HepG2 (cell line): ENCODE data around the gene MST1R. TPM values are rescaled to one million over a fixed set of nuclear protein-coding genes. Genes with fewer than 3 reads are reported as not detected.

Experiments
- KDM2A ChIP-seq: sonication (generic); formaldehyde crosslinking; IDR thresholded peaks from 2 replicates; pipeline ENCODE4 v1.4.0; 2020; ENCODE audit warnings: low read depth, missing genetic modification reagents, borderline replicate concordance
- MED8 ChIP-seq: sonication (generic); formaldehyde crosslinking; IDR thresholded peaks from 2 replicates; pipeline ENCODE4 v1.8.1; 2023; ENCODE audit warnings: mild to moderate bottlenecking, missing genetic modification reagents; ENCODE audit not compliant: insufficient replicate concordance
- MTA1 ChIP-seq: sonication (generic); formaldehyde crosslinking; IDR thresholded peaks from 2 replicates; pipeline ENCODE4 v1.4.0; 2020; ENCODE audit warnings: missing genetic modification reagents, mild to moderate bottlenecking, borderline replicate concordance
- RAD21 ChIP-seq: fragments of 450-650 bp; formaldehyde crosslinking; IDR thresholded peaks from 2 replicates; pipeline ENCODE4 v1.5.0; 2020; ENCODE audit warnings: mild to moderate bottlenecking
- RARA ChIP-seq: IDR thresholded peaks from 2 replicates; pipeline ENCODE4 v1.6.1; 2016; ENCODE audit warnings: missing genetic modification reagents, missing compliant biosample characterization
- ZNF891 ChIP-seq: sonication (generic); formaldehyde crosslinking; IDR thresholded peaks from 2 replicates; pipeline ENCODE4 v1.5.0; 2020; ENCODE audit warnings: mild to moderate bottlenecking, missing genetic modification reagents
- polyA plus RNA-seq, 8 experiments: library from polyadenylated mRNA; depleted of rRNA in 3 of 8; stranded (reverse) in 7 of 8; unstranded in 1 of 8; fragments of >200 nt; fragmentation: Illumina TruSeq in 4 of 8; extraction: Trizol in 4 of 8; gene quantifications; 2 replicates each; pipeline versions ENCODE4 v1.2.1 to v1.2.3, GENCODE V29; 2011 to 2016; ENCODE audit warnings: low read depth in 4 of 8, missing spikeins in 1 of 8, mixed read lengths in 1 of 8; ENCODE audit not compliant: insufficient read depth in 1 of 8
- total RNA-seq, 5 experiments: library from RNA; depleted of rRNA; stranded (reverse); fragments of >200 nt; fragmentation: Illumina TruSeq; extraction: Trizol; gene quantifications; 2 replicates each; pipeline ENCODE4 v1.2.3, GENCODE V29; 2016; ENCODE audit warnings: low read depth in 1 of 5
- TF ChIP-seq, protein P1 (sequence below): sonication (generic); formaldehyde crosslinking; IDR thresholded peaks from 2 replicates; pipeline ENCODE4 v1.4.0; 2020; ENCODE audit warnings: mild to moderate bottlenecking, missing genetic modification reagents
- TF ChIP-seq, protein P2 (sequence below): IDR thresholded peaks from 2 replicates; pipeline ENCODE4 v1.4.0; 2020; ENCODE audit warnings: mild to moderate bottlenecking, missing genetic modification reagents
- TF ChIP-seq, protein P3 (sequence below): sonication (generic); formaldehyde crosslinking; IDR thresholded peaks from 2 replicates; pipeline ENCODE4 v1.5.0; 2020; ENCODE audit warnings: mild to moderate bottlenecking, missing genetic modification reagents
- TF ChIP-seq, protein P4 (sequence below): sonication (generic); formaldehyde crosslinking; IDR thresholded peaks from 2 replicates; pipeline ENCODE4 v1.5.0; 2020; ENCODE audit warnings: mild to moderate bottlenecking, missing genetic modification reagents, moderate library complexity

Gene MST1R
- total and polyA plus RNA-seq, 2 of the 13 experiments (the other 11 are each of a cell fraction or from before 2014, with no cell fraction given) = 0.11 to 0.77 TPM

DNA sequence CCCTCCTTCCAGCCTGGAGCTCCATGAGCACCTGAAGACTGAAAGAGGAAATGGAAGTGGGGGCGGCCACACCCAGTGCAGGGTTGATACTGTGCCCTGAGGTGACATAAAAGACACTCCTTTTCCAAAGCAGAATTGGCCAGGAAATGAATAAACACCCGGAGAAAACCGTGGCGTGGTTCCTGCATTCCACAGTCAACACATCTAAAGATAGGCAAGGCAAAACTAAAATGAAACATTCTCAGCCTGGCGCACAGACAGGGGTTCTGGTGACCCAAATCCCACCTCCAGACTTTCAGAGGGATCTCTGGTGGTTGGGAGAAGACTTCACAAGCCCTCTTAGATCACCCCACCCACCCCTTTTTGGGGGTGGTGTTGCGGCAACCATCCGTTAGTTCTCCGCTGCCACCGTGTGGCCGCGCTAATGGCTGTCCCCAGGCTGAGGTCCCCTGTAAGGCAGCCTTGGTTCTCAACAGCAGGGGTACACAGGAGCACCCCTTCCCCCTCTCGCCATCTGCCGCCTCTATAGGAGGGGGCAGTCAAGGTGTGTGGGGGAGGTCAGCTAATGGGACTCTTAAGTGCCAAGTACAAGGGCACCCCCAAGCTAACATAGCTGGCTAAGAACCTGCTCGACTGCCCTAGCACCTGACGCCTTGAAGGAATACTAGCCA, 2.5 kb upstream of the MST1R start (continued):
- TF ChIP-seq, protein P1, sequence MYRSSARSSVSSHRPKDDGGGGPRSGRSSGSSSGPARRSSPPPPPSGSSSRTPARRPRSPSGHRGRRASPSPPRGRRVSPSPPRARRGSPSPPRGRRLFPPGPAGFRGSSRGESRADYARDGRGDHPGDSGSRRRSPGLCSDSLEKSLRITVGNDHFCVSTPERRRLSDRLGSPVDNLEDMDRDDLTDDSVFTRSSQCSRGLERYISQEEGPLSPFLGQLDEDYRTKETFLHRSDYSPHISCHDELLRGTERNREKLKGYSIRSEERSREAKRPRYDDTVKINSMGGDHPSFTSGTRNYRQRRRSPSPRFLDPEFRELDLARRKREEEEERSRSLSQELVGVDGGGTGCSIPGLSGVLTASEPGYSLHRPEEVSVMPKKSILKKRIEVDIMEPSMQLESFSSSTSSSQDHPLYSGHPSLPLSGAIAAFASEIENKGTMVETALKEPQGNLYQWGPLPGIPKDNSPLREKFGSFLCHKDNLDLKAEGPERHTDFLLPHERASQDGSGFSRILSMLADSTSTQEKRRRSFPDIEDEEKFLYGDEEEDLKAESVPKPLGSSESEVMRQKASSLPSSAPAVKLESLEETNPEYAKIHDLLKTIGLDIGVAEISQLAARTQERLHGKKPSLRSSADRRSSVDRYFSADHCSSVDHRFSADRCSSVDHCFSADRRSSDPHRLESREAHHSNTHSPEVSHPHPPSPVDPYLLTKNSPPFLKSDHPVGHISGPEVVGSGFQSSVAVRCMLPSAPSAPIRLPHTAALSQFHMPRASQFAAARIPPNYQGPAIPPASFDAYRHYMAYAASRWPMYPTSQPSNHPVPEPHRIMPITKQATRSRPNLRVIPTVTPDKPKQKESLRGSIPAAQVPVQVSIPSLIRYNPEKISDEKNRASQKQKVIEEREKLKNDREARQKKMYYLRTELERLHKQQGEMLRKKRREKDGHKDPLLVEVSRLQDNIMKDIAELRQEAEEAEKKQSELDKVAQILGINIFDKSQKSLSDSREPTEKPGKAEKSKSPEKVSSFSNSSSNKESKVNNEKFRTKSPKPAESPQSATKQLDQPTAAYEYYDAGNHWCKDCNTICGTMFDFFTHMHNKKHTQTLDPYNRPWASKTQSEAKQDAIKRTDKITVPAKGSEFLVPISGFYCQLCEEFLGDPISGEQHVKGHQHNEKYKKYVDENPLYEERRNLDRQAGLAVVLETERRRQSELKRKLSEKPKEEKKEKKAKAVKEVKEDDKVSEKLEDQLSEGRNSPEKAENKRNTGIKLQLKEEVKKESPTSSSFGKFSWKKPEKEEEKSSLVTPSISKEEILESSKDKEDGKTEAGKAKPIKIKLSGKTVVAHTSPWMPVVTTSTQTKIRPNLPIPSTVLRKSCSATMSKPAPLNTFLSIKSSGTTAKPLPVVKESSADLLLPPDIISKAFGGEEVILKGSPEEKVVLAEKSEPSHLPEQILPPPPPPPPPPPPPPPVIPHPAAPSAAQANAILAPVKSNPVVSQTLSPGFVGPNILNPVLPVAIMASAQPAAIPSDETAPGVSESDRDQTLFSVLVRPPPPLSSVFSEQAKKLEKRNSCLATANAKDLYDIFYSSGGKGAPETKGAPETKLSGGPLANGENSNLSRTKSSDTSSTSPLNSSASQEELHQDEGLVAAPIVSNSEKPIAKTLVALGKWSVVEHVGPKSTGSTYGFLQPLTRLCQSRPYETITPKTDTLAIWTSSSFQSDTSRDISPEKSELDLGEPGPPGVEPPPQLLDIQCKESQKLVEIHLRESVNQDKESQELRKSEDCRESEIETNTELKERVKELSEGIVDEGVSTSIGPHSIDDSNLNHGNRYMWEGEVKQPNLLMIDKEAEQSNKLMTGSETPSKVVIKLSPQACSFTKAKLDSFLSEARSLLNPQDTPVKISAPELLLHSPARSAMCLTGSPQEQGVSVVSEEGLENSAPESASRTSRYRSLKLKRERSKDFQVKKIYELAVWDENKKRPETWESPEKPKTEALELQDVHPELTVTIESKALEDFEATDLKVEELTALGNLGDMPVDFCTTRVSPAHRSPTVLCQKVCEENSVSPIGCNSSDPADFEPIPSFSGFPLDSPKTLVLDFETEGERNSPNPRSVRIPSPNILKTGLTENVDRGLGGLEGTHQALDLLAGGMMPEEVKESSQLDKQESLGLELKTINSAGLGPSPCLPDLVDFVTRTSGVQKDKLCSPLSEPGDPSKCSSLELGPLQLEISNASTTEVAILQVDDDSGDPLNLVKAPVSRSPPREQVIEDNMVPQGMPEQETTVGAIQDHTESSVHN (CRISPR knock-in tag) = no peak
- no peak for TF ChIP-seq RARA (CRISPR knock-in tag)
- TF ChIP-seq, protein P2, sequence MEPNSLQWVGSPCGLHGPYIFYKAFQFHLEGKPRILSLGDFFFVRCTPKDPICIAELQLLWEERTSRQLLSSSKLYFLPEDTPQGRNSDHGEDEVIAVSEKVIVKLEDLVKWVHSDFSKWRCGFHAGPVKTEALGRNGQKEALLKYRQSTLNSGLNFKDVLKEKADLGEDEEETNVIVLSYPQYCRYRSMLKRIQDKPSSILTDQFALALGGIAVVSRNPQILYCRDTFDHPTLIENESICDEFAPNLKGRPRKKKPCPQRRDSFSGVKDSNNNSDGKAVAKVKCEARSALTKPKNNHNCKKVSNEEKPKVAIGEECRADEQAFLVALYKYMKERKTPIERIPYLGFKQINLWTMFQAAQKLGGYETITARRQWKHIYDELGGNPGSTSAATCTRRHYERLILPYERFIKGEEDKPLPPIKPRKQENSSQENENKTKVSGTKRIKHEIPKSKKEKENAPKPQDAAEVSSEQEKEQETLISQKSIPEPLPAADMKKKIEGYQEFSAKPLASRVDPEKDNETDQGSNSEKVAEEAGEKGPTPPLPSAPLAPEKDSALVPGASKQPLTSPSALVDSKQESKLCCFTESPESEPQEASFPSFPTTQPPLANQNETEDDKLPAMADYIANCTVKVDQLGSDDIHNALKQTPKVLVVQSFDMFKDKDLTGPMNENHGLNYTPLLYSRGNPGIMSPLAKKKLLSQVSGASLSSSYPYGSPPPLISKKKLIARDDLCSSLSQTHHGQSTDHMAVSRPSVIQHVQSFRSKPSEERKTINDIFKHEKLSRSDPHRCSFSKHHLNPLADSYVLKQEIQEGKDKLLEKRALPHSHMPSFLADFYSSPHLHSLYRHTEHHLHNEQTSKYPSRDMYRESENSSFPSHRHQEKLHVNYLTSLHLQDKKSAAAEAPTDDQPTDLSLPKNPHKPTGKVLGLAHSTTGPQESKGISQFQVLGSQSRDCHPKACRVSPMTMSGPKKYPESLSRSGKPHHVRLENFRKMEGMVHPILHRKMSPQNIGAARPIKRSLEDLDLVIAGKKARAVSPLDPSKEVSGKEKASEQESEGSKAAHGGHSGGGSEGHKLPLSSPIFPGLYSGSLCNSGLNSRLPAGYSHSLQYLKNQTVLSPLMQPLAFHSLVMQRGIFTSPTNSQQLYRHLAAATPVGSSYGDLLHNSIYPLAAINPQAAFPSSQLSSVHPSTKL = 0 out of 2 replicates have a peak, but pooled peaks have one; percentile 12
- TF ChIP-seq MTA1 (CRISPR knock-in tag) = no peak
- TF ChIP-seq, protein P3, sequence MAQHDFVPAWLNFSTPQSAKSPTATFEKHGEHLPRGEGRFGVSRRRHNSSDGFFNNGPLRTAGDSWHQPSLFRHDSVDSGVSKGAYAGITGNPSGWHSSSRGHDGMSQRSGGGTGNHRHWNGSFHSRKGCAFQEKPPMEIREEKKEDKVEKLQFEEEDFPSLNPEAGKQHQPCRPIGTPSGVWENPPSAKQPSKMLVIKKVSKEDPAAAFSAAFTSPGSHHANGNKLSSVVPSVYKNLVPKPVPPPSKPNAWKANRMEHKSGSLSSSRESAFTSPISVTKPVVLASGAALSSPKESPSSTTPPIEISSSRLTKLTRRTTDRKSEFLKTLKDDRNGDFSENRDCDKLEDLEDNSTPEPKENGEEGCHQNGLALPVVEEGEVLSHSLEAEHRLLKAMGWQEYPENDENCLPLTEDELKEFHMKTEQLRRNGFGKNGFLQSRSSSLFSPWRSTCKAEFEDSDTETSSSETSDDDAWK (CRISPR knock-in tag) = no peak
- TF ChIP-seq, protein P4, sequence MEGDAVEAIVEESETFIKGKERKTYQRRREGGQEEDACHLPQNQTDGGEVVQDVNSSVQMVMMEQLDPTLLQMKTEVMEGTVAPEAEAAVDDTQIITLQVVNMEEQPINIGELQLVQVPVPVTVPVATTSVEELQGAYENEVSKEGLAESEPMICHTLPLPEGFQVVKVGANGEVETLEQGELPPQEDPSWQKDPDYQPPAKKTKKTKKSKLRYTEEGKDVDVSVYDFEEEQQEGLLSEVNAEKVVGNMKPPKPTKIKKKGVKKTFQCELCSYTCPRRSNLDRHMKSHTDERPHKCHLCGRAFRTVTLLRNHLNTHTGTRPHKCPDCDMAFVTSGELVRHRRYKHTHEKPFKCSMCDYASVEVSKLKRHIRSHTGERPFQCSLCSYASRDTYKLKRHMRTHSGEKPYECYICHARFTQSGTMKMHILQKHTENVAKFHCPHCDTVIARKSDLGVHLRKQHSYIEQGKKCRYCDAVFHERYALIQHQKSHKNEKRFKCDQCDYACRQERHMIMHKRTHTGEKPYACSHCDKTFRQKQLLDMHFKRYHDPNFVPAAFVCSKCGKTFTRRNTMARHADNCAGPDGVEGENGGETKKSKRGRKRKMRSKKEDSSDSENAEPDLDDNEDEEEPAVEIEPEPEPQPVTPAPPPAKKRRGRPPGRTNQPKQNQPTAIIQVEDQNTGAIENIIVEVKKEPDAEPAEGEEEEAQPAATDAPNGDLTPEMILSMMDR (CRISPR knock-in tag) = peak; percentile 91
- TF ChIP-seq ZNF891 (CRISPR knock-in tag) = no peak
- 0 out of 2 replicates have a peak, but pooled peaks have one; percentile 23 for TF ChIP-seq KDM2A
- no peak for TF ChIP-seq MED8 (CRISPR knock-in tag)
- TF ChIP-seq RAD21 (CRISPR knock-in tag) = peak; percentile 89
